NCI-H345 treated with DMSO at 0.1 percent for 48 hours (cell line): ENCODE results near the gene LSP1.

Experiments used
- DNase-seq: peaks from one replicate; lab custom pipeline; 2025; ENCODE audit not compliant: unreplicated experiment; lab: John Stamatoyannopoulos, UW

Gene LSP1

GRCh38 chr11:1888347-1888753 lies 35.5 kb downstream of the LSP1 start:
- DNase-seq = no peak

GRCh38 chr11:1888811-1889210 lies 35.9 kb downstream of the LSP1 start:
- DNase-seq = no peak

DNA sequence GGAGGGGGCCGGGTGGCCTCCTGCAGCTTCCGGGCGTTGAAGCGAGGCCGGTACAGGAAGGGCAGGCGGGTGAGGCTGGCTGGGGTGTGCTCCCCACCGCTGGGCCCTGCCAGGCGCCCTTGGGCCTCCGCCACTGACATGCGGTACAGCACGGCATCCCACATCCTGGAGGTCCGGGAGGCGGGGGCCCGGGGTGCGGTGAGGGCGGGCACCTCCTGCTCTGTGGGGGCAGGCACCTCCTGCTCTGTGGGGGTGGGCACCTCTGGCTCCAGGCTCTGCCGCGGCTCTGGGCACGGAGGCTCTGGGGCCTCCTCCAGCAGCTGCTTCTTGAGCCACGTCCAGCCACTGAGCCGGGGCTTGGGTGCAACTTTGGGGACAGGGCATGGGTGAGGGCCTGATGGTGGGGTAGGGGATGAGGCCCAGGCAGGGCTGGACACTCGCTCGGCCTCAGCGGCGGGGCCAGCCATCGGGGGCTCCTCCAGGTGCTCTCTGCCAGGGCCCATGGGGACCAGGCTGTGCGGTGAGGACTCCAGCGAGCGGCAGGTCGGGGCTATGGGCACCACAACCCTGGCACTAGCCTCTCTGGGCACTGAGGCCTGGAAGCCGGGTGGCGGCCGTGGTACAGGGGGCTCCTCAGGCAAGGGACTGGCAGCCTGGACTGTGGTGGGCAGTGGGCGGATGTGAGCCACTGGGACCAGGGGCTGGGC lies 36.5 kb downstream of the LSP1 start:
- DNase-seq = no peak

DNA sequence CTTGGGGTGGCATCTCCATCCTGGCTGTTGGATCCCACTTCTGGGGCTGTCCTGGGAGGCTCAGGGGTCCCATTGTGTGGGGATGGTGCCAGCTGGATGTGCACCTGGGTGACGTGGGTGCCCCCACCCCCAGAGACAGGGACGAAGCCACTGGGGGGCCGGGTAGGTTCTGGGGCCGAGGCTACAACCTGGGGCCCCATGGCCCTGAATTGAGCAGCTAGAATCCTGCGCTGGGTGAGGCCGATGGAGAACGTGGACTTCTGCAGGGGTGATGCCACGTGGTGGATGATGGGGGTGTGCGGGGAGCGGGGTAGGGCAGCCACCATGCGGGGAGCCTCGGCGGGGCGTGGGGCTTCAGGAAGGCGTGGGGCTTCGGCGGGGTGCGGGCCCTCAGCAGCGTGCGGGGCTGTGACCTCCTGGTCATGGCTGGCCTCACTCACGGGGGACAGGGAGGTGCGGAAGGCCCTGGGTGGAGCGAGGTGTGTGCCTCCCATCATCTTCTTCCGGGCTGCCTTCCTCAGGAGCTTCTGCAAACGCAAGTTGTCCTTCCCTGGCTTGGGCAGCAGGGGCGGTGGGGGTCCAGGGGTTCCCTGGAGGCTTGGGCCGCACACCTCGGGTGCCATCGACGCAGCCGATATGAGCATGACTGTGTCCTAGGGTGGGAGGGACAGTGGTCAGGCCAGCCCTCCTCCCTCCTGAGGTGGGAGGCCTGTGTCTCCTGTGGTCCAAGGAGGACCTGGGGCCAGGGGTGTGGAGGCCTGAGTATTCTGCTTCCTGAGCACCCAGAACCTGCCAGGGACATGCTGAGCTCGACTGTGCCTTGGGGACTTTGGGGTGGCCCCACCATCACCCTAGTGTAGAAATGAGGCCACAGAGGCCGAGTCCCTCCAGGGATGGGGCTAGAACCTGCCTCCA lies 37.3 kb downstream of the LSP1 start:
- no peak for DNase-seq

DNA sequence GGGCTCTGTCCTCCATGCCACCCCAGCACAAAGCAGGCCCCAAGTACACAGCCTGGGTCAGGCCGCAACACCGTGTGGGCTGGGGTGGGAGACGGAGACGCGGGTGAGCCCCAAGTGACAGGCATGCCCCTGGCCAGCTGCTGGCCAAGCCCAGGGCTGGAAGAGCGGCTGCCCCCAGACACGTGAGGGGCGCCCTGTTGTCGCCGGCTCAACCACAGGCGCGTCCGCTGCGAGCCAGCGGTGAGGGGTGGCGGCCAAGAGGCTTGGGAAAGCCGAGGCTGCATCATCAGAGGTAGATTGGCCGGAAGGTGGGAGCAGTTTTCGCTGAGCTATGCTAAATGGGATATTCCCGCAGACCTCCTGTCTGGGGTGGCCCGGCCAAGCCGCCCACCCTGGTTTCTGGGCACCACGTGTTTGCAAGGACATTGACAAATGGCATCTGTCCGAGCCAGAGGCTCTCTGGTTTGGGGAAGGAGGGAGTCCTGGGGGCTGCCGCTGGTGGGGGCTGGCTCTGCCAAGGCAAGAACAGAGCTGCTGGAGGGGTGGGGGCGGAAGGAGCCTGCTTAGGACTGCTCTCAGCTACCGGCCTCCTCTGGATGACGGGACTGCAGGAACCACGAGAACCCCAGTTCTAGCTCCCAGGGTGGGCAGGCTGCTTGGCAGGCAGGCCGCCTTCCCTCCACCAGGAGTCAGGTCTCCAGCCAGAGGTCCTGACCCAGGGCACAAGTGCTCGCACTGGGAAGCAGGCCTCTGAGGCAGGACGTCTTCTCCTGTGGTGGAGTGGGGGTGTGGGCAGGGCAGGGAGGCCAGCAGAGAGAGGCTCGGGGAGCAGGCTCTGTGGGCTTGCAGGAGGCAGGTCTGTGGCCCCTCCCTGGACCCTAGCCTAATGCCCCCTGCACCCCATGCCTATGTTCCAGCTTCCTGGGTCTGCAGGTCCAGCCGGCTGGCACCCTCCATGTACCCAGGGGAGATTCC lies 38.3 kb downstream of the LSP1 start:
- no peak for DNase-seq

GRCh38 chr11:1891831-1892115 lies 38.9 kb downstream of the LSP1 start, which contains the start of gene PRR33:
Gene PRR33 (minus strand): TSS chr11:1891895. CDS start chr11:1890584, 1,311 bp downstream.
- no peak for DNase-seq

DNA sequence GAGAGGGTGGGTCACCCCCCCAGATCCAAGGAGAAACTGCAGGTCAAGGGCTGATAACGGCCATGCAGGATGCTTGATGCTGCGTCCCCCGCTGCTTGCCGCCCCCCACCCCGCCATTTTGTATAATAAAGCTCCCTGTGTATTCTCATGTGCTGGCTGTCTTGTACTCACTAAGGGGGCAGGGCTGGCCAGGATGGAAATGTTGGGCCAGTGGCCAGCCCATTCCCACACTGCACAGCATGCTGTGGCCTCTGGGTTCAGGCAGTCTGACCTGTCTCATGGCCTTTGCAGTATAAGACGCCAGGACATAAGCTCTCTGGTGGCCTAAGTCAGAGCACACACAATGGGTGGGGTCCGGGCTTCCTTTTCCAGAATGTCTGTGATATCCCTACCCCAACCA lies 39.2 kb downstream of the LSP1 start:
- no peak for DNase-seq

- DNase-seq = no peak
Measured at GRCh38 chr11:1892558-1892957, 39.7 kb downstream of the LSP1 start.

DNA sequence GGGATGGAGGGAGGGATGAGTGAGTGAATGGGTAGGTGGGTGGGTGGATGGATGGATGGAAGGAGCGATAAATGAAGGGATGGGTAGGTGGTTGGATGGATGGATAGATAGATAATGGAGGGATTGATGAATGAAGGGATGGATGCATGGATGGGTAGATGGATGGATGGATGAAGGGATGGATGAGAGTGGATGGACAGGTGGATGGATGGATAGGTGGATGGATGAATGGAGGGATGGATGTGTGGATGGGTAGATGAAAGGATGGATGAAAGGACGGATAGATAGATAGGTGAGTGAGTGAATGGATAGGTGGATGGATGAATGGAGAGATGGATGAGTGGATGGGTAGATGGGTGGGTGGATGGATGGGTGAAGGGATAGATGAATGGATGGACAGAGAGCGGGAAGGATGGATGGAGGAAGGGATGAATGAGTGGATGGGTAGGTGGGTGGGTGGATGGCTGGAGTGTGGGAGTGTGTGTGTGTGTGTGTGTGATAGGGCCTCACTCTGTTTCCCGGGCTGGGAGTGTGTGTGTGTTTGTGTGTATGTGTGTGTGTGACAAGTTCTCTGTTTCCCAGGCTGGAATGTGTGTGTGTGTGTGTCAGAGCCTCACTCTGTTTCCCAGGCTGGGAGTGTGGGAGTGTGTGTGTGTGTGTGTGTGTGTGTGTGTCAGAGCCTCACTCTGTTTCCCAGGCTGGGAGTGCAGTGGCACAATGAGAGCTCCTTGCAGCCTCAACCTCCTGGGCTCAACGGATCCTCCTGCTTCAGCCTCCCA lies 40.9 kb downstream of the LSP1 start:
- DNase-seq = no peak

DNA sequence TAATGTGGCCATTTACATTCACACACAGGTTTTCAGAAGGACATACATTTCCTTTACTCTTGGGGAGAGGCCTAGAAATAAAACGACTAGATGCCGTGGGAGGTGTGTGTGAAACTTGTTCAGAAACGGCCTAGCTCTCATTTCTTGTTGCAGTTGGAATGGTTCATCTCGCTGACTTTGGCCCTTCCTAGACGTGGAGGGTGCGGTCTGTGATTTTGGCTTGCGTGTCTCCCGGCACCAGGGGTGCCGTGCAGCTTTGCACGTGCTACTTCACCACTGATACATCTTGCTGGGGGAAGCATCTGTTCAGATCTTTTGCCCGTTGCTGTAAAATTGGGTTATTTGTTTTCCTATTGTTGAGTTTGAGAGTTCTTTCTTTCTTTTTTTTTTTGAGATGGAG lies 41.9 kb downstream of the LSP1 start:
- no peak for DNase-seq

GRCh38 chr11:1896468-1896867 lies 43.6 kb downstream of the LSP1 start:
- DNase-seq = no peak

DNA sequence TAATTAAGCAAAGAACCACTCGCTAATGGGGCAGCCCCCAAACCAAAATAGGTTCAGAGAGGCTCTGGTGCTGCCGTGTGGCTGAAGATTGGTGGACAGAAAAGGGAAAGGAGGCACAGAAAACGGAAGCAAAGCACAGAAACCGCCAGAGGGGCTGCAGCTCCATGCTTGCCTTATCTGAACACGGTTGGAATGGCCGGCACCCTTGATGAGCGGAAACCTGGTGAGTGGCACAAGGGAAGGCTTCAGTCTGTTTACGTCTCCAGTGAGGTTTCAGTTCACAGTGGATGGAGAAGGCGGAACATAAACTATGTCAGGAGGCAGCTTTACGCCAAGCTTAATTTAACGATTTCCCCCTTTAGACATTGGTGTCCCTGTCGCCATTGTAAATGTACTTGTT lies 44.0 kb downstream of the LSP1 start:
- no peak for DNase-seq

- DNase-seq = no peak
Measured at GRCh38 chr11:1899090-1899489, 46.2 kb downstream of the LSP1 start.

GRCh38 chr11:1899686-1900085 lies 46.8 kb downstream of the LSP1 start:
- no peak for DNase-seq

- DNase-seq = no peak
Measured at GRCh38 chr11:1906181-1906580, 53.3 kb downstream of the LSP1 start.

- DNase-seq = no peak
Measured at GRCh38 chr11:1906611-1907423, 53.9 kb downstream of the LSP1 start.

DNA sequence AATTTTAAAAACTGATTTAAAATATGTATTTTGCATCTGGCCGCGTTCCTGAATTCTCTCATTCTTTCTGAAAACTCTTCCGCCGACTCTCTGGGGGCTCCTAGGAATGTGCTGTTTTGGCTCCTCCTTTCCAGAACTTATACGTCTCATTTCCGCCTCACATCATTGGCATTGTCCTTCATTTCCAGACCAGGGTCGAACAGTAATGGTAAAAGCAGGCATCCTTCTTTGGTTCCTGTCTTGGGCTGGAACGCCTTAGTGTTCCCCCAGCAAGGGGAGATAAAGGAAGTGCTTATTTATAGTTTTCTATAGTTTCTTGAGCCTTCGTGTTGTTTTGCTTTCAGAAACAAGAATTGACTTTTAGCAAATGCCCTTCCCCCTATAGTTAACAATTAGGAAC lies 55.7 kb downstream of the LSP1 start:
- DNase-seq = no peak

- DNase-seq = no peak
Measured at GRCh38 chr11:1909524-1909923, 56.6 kb downstream of the LSP1 start.

GRCh38 chr11:1912289-1912878 lies 59.5 kb downstream of the LSP1 start:
- no peak for DNase-seq
